IMR-90 (cell line): ENCODE data around the gene TTC39C.

ENCODE experiments used
- FOS ChIP-seq: fragments of 150-350 bp; IDR thresholded peaks from 2 replicates; pipeline ENCODE4 v1.6.1; 2016; ENCODE audit warnings: low read depth, low read length
- TF ChIP-seq, protein P1 (sequence below): conservative IDR thresholded peaks from 2 replicates; pipeline ENCODE4 v1.5.1; 2012; ENCODE audit warnings: mild to moderate bottlenecking, low read depth, low read length, improper control_type of control experiment
- TF ChIP-seq, protein P2 (sequence below): fragments of 150-350 bp; IDR thresholded peaks from 2 replicates; pipeline ENCODE4 v1.6.1; 2017; ENCODE audit warnings: mild to moderate bottlenecking, antibody characterized with exemption, low read length, low read depth

DNA sequence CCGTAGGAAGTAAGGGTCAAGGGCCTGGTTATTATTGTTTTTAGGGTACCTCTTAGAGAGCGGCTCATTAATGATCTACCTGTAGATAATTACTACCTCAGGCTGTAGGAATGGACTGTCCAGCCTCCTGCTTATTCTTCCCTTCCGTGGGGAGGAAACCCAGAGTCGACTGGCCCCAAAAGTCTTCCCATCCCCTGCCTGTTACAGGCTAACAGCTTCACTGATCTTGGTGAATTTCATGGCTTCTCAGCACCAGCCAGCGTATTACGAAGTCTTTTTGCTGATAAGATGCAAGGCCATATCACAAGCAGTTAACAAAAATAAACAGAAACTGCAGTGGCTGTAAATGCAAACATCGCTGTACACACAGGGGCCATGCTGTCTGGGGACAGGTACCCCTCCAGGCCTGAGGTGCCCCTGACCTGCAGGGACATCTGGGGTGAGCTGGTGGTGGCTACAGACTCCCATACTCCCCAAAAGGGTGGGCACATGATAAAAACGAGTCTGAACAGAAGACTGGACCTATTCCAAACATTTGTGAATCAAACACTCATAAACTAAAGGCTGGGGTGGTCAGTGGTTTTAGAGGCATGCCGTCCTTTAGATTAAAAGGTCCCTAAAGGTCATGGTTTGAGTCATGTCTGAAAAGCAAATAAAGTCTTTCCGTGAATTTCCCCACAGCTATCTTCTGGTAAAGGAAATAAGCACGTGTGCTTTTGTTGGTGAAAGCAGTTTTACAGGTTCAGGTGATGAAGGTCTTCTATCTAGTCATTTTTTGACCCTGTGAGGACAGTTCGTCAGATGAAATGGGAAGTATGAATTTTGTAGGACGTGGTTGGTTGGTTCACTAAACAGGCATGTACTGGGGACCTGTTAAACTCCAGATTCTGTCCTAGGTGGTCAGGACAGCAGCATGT, 36.7 kb downstream of the TTC39C start:
- TF ChIP-seq, protein P1, sequence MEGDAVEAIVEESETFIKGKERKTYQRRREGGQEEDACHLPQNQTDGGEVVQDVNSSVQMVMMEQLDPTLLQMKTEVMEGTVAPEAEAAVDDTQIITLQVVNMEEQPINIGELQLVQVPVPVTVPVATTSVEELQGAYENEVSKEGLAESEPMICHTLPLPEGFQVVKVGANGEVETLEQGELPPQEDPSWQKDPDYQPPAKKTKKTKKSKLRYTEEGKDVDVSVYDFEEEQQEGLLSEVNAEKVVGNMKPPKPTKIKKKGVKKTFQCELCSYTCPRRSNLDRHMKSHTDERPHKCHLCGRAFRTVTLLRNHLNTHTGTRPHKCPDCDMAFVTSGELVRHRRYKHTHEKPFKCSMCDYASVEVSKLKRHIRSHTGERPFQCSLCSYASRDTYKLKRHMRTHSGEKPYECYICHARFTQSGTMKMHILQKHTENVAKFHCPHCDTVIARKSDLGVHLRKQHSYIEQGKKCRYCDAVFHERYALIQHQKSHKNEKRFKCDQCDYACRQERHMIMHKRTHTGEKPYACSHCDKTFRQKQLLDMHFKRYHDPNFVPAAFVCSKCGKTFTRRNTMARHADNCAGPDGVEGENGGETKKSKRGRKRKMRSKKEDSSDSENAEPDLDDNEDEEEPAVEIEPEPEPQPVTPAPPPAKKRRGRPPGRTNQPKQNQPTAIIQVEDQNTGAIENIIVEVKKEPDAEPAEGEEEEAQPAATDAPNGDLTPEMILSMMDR: no peak
- no peak for TF ChIP-seq FOS
- TF ChIP-seq, protein P2, sequence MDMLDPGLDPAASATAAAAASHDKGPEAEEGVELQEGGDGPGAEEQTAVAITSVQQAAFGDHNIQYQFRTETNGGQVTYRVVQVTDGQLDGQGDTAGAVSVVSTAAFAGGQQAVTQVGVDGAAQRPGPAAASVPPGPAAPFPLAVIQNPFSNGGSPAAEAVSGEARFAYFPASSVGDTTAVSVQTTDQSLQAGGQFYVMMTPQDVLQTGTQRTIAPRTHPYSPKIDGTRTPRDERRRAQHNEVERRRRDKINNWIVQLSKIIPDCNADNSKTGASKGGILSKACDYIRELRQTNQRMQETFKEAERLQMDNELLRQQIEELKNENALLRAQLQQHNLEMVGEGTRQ: no peak
